HG02884 (cell line): ENCODE measurements around the gene ZNF598.
A peak's percentile ranks its signal among the peaks of the same experiment; 100 is the strongest.
"Not testable (repeated sequence)": the region's sequence is repeated elsewhere in the genome, so short reads cannot be mapped to it uniquely, and the experiment has no call there.

Source experiments
- ATAC-seq: cut with Tn5 transposase; IDR thresholded peaks from one replicate; pipeline ENCODE4 v1.9.1; 2021; ENCODE audit warnings: mild to moderate bottlenecking, moderate library complexity; ENCODE audit not compliant: unreplicated experiment

The ZNF598 gene

DNA sequence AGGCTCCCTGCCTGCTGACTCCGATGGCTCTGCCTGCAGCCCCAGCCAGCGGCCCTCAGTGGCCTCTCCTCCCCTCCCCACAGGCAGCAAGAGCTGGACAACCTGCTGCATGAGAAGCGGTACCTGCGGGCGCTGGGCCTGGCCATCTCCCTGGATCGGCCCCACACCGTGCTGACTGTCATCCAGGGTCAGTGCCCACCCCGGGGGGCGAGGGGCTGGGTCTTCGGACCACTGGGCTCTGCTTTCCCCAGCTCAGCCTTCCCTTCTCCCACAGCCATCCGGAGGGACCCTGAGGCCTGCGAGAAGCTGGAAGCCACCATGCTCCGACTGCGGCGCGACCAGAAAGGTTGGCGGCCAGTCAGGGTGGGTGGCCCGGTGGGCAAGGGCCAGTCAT lies 31.7 kb downstream of the ZNF598 start:
- no peak for ATAC-seq

DNA sequence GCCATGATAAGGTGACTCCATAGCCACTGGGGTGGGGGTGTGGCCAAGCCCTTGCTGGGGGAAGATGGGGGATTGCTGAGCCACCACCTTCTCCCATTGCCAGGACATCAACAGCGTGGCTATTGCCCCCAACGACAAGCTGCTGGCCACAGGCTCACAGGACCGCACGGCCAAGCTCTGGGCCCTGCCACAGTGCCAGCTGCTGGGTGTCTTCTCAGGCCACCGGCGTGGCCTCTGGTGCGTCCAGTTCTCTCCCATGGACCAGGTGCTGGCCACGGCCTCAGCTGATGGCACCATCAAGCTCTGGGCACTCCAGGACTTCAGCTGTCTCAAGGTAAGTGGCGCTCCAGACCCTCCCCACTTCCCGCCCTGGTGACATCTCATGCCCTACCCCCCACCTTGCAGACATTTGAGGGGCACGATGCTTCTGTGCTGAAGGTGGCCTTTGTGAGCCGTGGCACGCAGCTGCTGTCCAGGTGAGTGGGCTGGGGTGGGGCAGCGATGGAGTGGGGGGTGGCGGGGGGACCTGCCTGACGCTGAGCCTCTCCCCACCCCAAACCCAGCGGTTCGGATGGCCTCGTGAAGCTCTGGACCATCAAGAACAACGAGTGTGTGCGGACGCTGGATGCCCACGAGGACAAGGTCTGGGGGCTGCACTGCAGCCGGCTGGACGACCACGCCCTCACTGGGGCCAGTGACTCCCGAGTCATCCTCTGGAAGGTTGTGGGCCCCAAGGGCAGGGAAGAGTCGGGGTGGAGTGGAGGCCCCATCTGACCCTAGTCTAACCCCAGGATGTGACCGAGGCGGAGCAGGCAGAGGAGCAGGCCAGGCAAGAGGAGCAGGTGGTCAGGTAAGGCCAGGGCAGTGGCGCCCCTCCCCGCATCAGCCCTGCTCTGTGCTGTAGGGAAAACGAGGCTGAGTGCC lies 32.4 kb downstream of the ZNF598 start:
- ATAC-seq: no peak

DNA sequence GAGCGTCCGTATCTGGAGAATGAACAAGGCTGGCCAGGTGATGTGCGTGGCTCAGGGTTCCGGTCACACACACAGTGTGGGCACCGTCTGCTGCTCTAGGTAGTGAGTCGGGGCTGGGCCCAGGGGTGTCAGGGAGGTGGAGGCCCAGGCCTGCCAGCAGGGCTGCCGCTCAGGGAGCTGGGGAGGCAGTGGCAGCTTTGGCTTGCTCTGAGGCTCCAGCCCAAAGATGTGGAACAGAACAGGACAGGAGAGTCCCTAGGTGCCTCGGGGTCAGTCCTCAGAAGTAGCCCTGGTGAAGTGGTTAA lies 33.5 kb downstream of the ZNF598 start:
- no peak for ATAC-seq

DNA sequence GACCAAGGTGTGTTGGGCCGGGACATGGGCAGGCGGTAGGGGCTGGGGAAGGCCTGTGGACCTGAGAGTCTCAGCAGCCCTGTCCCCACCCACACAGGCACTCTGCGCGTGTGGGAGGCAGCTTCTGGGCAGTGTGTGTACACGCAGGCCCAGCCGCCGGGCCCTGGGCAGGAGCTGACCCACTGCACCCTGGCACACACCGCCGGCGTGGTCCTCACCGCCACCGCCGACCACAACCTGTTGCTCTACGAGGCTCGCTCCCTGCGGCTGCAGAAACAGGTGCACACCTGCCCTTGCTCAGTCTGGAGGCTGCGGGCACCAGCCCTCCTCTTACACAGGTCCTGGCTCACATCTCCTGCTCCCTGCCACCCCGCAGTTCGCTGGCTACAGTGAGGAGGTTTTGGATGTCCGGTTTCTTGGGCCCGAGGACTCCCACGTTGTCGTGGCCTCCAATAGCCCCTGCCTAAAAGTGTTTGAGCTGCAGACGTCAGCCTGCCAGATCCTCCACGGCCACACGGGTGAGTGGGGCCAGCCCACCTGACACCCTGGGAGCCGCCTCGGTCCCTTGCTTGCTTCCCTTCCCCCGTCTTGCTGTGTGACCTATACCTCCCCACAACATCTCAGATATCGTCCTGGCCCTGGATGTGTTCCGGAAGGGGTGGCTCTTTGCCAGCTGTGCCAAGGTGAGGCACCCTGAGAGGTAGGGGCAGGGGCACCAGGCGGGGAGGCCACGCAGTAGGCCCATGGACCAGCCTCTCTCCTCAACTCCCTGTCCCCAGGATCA lies 34.0 kb downstream of the ZNF598 start:
- no peak for ATAC-seq

DNA sequence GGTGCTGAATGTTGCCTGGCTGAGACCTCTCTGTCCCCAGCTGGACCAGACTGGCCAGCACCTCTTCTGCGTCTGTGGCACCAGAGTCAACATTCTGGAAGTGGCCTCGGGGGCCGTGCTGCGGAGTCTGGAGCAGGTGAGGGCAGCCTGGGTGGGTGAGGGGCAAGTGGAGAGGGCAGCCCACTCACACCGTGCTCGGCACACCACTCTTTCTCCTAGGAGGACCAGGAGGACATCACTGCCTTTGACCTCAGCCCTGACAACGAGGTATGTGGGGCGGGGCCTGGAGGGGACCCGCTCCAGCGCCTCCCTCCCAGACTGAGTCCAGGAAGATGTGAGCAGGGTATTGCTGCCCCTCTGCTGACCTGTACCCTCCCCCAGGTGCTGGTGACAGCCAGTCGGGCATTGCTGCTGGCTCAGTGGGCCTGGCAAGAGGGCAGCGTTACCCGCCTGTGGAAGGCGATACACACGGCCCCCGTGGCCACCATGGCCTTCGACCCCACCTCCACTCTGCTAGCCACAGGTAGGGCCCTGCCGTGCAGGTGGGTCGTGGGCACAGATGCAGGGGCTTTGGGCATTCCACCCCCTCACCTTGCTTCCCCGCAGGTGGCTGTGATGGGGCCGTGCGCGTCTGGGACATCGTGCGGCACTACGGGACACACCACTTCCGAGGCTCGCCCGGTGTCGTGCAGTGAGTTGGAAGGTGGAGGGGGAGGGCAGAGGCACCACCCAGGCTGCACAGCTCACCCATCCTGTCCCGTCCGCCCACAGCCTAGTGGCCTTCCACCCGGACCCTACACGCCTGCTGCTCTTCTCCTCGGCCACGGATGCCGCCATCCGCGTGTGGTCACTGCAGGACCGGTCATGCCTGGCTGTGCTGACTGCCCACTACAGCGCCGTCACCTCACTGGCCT lies 35.2 kb downstream of the ZNF598 start:
- no peak for ATAC-seq

DNA sequence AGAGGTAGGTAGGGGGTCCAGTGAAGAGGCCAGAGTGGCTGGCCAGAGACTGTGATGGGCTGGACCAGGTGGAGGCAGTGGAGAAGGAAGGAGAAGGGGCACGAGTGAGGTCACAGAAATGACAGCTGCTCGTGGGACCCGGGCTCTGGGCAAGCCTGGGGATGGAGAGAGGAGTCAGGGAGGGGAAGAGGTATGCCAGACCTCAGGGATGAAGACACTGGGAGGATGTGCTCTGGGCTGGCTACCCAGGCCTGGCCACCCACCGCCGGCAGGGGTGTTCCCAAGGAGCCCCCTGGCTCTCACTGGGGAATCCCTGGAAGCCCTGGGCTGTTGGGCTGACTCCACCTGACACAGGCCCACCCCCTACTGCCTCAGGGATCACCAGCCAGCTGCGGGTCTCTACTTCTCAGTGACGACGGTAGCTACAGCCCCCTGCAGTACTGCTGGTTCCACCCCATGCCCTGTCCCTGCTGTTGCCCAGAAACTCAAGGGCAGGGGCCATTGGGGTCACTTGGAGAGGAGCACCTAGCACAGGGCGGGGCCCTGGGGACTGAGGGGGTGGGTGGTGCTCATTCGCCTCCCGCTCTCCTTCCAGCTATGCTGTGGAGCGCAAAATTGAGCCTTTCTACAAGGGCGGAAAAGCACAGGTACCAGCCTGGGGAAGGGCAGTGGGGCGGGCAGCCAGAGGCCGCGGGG lies 36.0 kb downstream of the ZNF598 start:
- ATAC-seq: no peak

DNA sequence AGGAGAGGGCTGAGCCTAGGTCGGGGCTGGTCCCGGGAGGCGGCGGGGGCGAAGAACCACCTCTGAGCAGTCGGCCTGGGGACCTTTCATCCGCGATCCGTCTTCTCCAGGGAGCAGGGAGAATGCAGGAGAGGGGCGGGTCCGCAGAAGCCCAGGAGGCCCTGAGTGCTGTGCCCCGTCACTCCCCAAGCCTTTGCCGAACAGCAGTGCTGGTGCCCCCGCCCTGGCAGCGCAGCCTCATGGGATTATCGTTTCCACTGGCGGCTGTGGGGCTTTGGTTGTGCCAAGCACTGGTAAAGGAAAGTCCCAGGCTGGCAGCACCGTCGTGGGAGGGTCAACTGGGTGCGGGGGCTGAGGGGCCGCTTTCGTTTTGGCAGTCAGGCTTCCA lies 37.1 kb downstream of the ZNF598 start:
- ATAC-seq: no peak

DNA sequence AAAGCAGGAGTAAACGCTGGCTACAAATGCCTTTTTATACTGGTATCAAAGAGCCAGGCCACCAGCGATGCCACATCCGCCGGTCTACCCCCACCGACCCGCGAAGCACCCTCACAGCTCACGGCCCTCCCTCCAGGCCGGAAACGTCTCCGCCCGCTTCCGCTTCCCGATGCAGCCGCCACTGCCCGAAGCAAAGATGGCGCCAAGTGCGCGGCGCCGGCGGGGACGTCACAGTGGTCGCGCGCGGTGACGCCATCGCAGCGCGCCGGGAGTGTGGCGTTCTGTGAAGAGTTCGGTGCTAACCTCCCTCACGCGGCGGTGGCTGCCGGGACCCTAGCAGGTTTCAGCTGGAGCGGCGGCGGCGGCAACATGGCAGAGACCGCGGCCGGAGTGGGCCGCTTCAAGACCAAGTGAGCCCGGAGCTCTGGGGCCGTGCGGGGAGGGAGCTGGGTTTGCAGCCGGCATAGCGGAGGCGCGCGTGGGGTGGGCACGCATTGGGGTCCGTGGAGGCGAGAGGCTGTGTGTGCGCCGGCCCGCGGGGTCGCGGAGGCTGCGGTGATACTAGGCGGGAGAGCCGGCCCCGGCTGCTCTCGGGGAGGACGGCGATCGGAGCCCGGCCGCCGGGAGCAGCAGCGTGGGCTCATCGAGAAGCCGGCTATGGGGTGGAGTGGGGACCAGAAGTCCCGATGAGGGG lies 37.7 kb downstream of the ZNF598 start, which contains the start of gene TBL3:
Gene TBL3, plus strand, starts transcription at position 258 of the 694 bp plus-strand sequence. Its CDS starts 112 bp downstream, at position 370.
- peak; percentile 87 for ATAC-seq

DNA sequence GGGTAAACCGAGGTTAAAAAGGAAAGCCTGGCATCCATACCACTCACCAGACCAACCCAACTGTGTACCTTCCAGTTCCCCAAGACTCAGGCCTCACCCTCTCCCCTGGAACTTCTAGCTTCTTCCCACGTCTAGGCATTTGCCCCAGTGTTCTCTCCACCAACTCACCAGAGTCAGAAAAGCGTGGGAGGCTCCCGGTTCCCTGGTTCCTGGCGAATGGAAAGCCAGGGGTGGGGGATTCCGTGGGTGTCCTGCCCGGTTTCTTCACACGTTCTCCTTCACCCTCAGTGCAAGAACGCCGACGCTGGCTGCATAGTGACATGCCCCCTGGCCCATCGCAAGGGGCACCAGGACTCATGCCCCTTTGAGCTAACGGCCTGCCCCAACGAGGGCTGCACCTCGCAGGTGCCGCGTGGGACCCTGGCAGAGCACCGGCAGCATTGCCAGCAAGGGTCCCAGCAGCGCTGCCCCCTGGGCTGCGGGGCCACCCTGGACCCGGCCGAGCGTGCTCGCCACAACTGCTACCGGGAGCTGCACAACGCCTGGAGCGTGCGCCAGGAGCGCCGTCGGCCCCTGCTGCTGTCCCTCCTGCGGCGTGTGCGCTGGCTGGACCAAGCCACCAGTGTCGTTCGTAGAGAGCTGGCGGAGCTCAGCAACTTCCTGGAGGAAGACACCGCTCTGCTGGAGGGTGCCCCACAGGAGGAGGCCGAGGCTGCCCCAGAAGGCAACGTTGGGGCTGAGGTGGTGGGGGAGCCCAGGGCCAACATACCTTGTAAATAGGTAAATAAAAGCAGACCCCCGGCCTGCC lies 41.3 kb downstream of the ZNF598 start:
- no peak for ATAC-seq

DNA sequence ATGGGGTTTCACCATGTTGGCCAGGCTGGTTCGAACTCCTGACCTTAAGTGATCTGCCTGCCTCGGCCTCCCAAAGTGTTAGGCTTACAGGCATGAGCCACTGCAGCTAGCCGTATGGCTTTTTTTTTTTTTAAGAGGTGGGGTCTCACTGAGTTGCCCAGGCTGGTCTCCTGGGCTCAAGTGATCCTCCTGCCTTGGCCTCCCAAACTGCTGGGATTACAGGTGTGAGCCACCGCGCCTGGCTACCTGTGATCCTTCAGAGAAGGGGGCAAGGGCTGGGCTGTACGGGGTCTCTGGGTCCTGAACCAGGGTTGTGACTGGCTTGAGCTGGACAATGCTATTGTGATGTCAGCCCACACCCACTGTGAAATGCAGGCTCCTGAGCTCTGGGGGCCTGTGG lies 43.2 kb downstream of the ZNF598 start, which contains the start of gene RNF151:
Gene RNF151, plus strand, starts transcription at position 397 of the 400 bp plus-strand sequence. CDS start 26 bp downstream, outside the sequence.
- no peak for ATAC-seq

DNA sequence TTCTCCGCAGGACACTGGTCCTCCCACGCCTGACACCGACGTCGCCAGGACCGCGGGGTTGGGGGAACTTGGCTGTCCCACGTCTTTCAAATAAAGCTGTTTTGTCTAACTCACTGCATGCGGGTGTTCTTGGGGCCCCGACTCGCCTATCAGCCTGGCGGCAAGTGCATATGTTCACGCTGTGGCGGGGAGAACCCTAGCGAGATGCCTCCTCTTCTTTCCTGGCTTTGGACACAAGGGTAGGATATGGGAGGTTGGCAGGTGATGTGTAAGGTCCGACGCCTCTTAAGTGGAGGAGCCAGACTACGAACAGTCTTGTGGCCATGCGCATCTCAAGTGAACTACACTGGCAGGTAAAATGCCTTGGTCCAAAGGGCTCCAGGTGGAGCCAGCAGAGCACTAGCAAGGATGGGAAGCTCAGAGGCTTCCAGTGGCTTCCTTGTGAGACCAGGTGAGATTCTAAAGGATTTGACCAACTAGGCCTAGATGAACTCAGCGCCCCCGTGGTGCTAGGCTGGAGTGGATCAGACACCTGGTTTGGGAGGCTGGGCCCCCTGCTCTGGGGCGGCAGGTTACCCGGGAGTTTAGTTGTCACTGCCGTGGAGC lies 44.1 kb downstream of the ZNF598 start:
- ATAC-seq: no peak

DNA sequence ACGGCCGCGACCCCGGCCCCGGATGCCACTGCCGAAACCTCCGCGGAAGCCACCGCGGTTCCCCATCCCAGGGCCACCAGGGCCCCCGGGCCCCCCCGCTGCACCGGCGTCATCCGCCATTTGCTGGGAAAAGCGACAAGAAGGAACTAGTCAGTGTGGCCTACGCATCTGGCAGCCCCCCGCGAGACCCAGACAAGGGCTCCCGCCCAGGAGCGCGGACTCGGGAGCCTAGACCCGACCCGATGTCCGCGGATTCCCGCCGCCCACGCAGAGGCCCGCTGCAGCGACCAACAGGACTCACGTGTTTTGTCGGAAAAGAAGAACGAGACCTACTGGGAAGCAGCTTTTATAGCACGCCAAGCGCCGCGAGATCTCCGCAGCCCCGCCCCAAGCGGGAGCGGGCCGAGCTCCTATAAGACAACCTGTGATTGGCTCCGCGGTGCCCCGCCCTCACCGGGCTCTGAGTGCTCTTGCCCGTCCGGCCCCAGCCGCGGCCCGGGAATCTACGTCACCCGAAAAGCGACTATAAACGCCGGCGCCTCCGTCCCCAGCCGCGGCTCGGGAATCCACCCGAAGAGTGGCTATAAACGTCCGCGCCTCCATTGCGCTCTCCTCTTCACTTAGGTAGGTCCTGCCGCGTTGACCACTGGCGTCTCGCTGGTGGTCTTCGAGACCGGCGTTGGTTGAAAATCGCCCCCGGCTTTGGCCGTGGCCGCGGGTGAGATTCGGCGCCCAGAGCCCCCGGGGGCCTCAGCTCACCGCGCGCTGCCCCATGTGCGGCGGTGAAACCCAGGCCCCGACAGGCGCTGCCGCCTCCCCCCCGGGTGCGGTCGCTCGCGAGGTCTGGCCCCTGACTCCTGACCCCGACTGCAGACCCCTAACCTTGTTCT lies 44.9 kb downstream of the ZNF598 start, which contains the start of gene RPS2:
Gene RPS2, minus strand, starts transcription at position 321 of the 890 bp plus-strand sequence. Its CDS starts 201 bp downstream, at position 120.
- peak; percentile 77 for ATAC-seq

DNA sequence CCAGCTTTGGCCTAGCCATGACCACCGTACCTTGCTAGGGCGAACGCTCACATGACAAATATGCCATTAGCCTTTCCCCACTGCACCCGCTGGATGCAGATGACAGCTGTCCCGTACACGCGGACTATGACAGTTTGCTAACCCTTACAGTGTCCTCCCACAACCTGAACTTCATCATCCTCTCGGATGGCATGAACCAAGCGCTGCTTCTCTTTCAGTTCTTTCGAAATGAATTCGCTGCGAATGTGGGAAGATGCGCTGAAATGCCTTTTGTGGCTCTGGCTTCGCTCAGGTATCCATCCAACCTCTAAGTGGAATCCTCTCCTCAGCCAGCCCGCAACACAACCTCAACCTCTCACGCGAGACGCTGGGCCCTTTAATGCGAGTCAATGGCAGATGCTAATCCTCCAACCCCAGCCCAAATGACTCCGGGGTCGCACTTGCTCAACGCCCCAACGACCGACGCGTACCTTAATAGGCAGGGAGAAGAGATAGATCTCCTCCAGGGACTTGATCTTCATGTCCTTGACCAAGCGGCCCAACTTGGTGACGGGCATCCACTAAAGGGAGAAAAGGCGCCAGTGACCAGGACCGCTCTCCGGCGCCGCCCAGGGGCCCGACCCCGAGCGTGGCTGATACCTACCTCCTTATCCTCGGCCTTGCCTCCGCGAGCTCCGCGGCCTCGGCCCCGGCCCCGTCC lies 45.7 kb downstream of the ZNF598 start:
- no peak for ATAC-seq

DNA sequence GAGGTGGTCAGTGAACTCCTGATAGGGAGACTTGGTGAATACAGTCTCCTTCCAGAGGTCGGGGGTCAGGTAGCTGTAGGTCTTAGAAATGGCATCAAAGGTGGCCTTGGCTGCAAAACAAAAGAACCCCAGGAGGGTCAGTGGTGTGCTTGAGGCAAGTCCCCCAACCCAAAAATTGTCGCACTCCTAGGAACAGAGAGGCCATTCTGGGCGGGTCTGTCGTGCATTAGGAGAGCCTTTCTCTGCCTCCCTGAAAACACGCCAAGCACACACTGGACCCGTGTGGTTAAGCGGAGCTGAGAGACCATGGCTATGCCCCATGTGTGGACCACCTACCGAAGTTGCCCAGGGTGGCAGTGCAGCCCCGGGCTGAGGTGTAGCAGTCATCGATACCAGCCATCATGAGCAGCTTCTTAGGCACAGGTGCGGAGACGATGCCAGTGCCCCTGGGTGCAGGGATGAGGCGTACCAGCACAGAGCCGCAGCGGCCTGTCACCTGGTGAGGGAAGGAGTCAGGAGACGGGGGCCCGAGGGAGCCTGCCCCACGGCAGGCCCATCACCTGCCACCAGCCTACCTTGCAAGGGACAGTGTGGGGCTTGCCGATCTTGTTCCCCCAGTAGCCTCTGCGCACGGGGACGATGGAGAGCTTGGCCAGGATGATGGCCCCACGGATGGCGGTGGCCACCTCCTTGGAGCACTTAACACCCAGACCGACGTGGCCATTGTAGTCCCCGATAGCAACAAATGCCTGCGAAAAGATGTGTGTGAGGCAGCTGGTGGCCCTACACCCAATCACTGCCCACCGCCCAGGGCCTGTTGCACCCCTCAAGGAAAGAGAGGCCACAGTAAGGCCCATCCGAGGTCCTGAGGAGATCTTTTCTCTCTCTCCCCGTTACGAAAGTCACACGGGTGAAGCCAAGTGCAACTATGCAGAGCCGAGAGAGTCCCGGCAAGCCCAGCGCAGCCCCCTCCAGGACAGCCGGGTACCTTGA lies 47.2 kb downstream of the ZNF598 start:
- not testable (repeated sequence) for ATAC-seq

DNA sequence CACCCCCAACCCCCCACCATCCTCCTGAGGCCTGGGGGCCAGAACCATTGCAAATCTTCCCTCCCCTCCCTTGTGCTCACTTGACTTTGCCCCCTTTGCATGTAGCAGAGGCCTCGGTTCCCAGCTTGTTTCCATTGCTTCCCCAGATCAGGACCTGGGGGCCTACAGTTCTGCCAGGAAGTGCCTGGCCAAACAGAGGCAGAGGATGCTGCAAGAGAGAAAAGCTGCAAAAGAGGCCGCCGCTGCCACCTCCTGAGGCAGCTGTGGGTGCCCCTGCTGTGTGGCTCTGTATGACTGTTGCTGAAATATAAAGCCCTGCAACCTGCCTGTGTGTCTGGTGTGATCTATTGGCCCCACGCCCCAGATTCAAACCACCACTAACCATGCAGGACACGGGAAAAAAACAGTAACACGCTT lies 48.0 kb downstream of the ZNF598 start:
- no peak for ATAC-seq
